ENCODE measurements around the gene IFNGR2. TPM values are rescaled to one million over a fixed set of nuclear protein-coding genes. Genes with fewer than 3 reads are reported as not detected.

Gene IFNGR2
- total RNA-seq, 1 donor from 2014 or later = 40.5 TPM

DNA sequence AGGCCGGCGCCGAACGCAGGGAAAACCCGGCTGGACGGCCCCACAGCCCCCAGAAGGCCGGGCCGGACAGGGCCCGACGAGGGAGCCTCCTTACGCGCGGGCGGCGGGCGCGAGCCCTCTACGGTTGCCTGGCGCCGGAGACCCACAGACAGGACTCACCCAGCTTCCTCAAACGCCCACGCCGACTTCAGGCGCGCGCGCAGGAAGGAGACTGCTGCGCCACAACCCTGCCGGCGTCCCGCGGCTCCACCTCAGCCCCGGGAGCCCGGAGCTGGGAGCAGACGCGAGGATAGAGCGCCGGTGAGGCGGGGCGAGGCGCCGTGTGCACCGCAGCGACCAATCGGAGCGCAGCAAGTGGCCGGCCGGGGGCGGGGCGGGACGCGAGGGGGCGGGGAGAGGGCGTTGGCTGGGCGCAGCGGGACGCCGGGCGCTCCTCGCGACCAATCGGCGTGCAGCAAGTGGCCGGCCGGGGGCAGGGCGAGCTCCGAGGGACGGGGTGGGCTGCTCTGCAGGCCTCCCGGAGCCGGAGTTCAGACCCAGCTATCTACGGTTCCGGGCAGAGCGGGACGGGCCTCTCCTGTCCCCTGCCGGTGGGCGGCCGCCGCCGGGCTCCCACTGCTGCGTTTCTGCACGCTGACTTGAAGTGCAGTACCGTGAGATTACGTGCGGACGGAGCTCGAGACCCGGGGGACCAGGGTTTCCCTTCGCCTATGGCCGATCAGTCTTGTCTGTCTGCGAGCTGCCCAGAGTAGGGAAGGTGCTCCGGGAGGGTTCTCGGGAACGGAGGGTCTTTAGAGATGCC lies 76.7 kb downstream of the IFNGR2 start, which contains the start of gene TMEM50B:
TMEM50B (minus strand) TSS at position 296 of the 802 bp plus-strand sequence. CDS start 11,089 bp downstream, outside the sequence.
- Mint-ChIP-seq H3K4me1 (peaks cover 20% of the 10 kb centered on the region), H3K4me3 (peak within 1 kb of the TSS; percentile 98), H3K36me3 (ENCODE audit: low read depth) (no peaks in the 10 kb centered on the region), H3K9me3 (no peaks in the 10 kb centered on the region), H3K27ac (ENCODE audit: unreplicated experiment) (peak within 1 kb of the TSS; percentile 96), H3K27me3 (ENCODE audit: low read depth) (no peaks in the 10 kb centered on the region)
- TF ChIP-seq, protein P1, sequence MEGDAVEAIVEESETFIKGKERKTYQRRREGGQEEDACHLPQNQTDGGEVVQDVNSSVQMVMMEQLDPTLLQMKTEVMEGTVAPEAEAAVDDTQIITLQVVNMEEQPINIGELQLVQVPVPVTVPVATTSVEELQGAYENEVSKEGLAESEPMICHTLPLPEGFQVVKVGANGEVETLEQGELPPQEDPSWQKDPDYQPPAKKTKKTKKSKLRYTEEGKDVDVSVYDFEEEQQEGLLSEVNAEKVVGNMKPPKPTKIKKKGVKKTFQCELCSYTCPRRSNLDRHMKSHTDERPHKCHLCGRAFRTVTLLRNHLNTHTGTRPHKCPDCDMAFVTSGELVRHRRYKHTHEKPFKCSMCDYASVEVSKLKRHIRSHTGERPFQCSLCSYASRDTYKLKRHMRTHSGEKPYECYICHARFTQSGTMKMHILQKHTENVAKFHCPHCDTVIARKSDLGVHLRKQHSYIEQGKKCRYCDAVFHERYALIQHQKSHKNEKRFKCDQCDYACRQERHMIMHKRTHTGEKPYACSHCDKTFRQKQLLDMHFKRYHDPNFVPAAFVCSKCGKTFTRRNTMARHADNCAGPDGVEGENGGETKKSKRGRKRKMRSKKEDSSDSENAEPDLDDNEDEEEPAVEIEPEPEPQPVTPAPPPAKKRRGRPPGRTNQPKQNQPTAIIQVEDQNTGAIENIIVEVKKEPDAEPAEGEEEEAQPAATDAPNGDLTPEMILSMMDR (conservative IDR thresholded peaks at IDR 0.05) = peak; percentile 57
- DNase-seq (ENCODE audit: low read depth, low spot score) = peak; percentile 88

- H3K4me3 Mint-ChIP-seq = peak overlapping the region; percentile 98
- H3K27ac Mint-ChIP-seq (ENCODE audit: unreplicated experiment) = peak overlapping the region; percentile 96
- H3K9me3 Mint-ChIP-seq = no peaks in the 10 kb centered on the region
- TF ChIP-seq, protein P1 (conservative IDR thresholded peaks at IDR 0.05) = no peak
- H3K27me3 Mint-ChIP-seq (ENCODE audit: low read depth) = no peaks in the 10 kb centered on the region
- H3K4me1 Mint-ChIP-seq = peaks cover 20% of the 10 kb centered on the region
- DNase-seq (ENCODE audit: low read depth, low spot score) = no peak
- no peaks in the 10 kb centered on the region for H3K36me3 Mint-ChIP-seq (ENCODE audit: low read depth)
These were observed 77.4 kb downstream of the IFNGR2 start for GRCh38 chr21:33480481-33481103.

DNA sequence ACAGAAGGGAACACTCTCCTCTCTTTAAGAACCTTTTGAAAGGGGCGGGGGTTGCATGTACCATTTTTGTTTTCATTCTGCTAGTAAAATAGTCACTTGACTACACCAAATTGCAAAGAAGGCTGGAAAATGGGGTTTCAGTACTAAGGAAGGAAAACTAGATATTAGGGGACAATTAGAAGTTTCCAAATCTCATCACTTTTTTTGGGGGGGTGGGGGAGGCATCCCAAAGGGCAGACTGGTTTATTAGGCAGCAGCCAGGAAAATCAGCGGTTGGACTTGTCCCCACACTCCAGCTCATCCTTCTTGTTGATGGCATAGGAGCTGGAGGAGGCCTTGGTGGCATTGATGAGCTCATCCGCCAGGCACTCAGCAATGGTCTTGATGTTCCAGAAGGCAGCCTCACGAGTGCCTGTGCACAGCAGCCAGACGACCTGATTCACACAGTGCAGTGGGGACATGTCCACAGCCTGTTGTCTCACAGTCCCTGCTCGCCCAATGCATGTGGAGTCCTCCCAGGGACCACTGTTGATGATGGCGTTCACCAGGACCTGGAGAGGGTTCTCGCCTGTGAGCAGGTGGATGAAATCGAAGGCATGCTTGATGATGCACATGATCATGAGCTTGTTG lies 78.2 kb downstream of the IFNGR2 start:
- peak overlapping the region; percentile 98 for H3K4me3 Mint-ChIP-seq
- peaks cover 20% of the 10 kb centered on the region for H3K4me1 Mint-ChIP-seq
- no peak overlapping the region for H3K27ac Mint-ChIP-seq (ENCODE audit: unreplicated experiment)
- DNase-seq (ENCODE audit: low read depth, low spot score) = no peak
- no peaks in the 10 kb centered on the region for H3K36me3 Mint-ChIP-seq (ENCODE audit: low read depth)
- TF ChIP-seq, protein P1 (conservative IDR thresholded peaks at IDR 0.05) = no peak
- no peaks in the 10 kb centered on the region for H3K9me3 Mint-ChIP-seq
- H3K27me3 Mint-ChIP-seq (ENCODE audit: low read depth) = no peaks in the 10 kb centered on the region

Other genes with a start within 250 kb of the IFNGR2 start
- 10.8 and 14.5 TPM in 2 replicates for gene IFNAR2, start 173.5 kb upstream of the IFNGR2 start, total RNA-seq
- 5.8 and 7.1 TPM in 2 replicates for gene IL10RB, start 137.0 kb upstream of the IFNGR2 start, total RNA-seq
- gene IFNAR1, start 78.4 kb upstream of the IFNGR2 start, total RNA-seq = 18.0 and 18.9 TPM in 2 replicates
- 23.2 and 25.6 TPM in 2 replicates for gene TMEM50B, start 76.6 kb downstream of the IFNGR2 start, total RNA-seq
- gene DNAJC28, start 88.3 kb downstream of the IFNGR2 start, total RNA-seq = 2.4 and 2.7 TPM in 2 replicates
- 133 and 139 TPM in 2 replicates for gene GART, start 138.7 kb downstream of the IFNGR2 start, total RNA-seq
- 367 and 395 TPM in 2 replicates for gene SON, start 139.6 kb downstream of the IFNGR2 start, total RNA-seq
- 30.9 and 32.3 TPM in 2 replicates for gene DONSON, start 185.3 kb downstream of the IFNGR2 start, total RNA-seq
- 51.9 and 55.8 TPM in 2 replicates for gene CRYZL1, start 238.3 kb downstream of the IFNGR2 start, total RNA-seq
- 62.7 and 66.5 TPM in 2 replicates for gene ITSN1, start 239.1 kb downstream of the IFNGR2 start, total RNA-seq